ENCODE measurements around the gene CCL2.

CCL2 gene

GRCh38 chr17:34275881-34276280, 20.8 kb downstream of the CCL2 start:
- no peak for DNase-seq

- no peak for DNase-seq
Observed at GRCh38 chr17:34276826-34277225, 21.7 kb downstream of the CCL2 start.

DNA sequence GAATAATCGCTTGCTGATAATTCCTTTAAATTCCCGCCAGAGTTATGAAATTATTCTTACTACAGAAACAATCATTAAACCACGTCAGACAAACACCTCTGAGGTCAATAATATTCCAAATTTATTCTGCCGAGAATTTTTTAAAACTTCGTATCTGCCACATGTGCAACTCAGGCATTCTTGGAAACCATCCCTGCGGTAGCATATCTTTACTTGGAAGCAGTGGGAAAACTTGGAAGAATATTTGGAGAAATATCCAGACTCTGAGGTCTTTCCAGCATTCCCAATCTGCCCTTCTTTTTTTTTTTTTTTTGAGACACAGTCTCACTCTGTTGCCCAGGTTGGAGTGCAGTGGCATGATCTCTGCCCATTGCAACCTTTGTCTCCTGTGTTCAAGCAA, 28.5 kb downstream of the CCL2 start:
- no peak for DNase-seq

- no peak for DNase-seq
Observed at GRCh38 chr17:34285286-34285792, 30.3 kb downstream of the CCL2 start, which contains the start of gene CCL11. TSS of gene CCL11 (plus strand) at chr17:34285742. CDS start at chr17:34285809, 67 bp downstream.

DNA sequence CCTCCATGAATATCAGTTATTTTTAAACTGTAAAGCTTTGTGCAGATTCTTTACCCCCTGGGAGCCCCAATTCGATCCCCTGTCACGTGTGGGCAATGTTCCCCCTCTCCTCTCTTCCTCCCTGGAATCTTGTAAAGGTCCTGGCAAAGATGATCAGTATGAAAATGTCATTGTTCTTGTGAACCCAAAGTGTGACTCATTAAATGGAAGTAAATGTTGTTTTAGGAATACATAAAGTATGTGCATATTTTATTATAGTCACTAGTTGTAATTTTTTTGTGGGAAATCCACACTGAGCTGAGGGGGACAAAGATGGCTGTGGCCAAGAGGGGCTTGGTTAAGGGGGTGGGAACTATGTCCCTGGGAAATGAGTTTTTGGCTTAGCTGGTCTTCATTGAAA, 32.8 kb downstream of the CCL2 start:
- no peak for DNase-seq

- no peak for DNase-seq
Observed at GRCh38 chr17:34290586-34290985, 35.5 kb downstream of the CCL2 start.

- DNase-seq = no peak
Observed at GRCh38 chr17:34291721-34292348, 36.8 kb downstream of the CCL2 start.

- no peak for DNase-seq
Observed at GRCh38 chr17:34299027-34299426, 43.9 kb downstream of the CCL2 start.

GRCh38 chr17:34299956-34300577, 45.0 kb downstream of the CCL2 start:
- no peak for DNase-seq

GRCh38 chr17:34300652-34301370, 45.7 kb downstream of the CCL2 start:
- DNase-seq = no peak

GRCh38 chr17:34301986-34302385, 46.9 kb downstream of the CCL2 start:
- no peak for DNase-seq

DNA sequence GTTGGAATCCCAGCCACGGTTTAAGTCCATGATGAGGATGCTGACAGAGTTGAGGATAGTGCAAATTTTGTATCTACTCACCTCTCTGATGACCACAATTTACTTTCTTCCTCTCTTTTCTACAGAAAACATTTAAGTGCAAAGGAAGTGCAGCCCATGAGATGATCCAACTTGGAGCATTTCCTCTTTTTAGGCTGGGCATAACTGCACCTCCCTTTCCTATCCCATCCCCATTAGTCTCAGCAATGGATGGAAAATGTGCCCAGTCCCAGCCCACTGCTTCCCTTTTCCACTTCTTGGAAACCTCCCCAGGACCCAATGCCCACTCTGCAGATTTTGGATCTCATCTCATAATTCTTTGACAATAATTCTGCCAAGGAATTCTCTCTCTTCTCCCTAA, 47.6 kb downstream of the CCL2 start:
- DNase-seq = no peak

- no peak for DNase-seq
Observed at GRCh38 chr17:34303606-34304005, 48.5 kb downstream of the CCL2 start.

GRCh38 chr17:34305061-34305460, 50.0 kb downstream of the CCL2 start:
- no peak for DNase-seq

DNA sequence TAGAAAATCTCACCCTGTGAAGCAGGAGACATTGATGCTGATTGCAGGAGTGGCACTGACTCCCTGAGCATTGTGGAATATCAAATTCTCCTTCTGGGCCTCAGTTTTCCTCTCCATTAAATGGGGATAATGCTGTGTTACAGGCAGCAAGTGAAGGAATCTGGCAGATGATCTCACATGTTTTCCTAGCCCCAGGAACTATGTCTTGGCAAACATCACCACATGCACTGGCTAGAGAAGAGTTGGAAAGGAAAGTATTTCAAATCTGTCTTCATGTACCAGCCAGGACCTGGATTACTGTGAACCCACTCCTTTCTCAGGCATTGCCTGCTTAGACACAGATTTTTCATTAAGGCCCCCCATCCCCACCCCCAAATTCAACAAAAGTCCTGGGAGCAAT, 50.5 kb downstream of the CCL2 start:
- no peak for DNase-seq

DNA sequence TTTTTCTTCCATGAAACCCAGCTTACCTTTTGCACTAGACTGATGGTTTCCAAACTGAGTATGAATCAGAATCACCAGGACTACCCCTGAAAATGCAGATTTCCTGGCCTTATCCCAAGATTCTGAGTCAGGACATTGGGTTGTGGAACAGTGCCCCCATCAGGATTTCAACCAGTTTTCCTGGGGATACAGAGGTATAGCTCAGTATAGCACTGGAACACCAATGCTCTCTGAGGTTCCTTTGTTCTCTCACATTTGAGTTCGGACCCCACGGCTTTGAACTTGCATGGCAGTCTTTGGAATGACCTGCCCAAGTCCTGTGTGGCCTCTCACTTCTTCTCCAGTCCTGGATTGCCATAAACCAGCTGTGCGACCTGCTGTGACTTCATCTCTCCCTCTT, 51.4 kb downstream of the CCL2 start:
- no peak for DNase-seq
